GM12878 (cell line): ENCODE data around the gene NR2E3.

ENCODE experiments used
- BHLHE40 ChIP-seq, 2 experiments: fragments of 450-650 bp in 1 of 2; IDR thresholded peaks; 2 replicates each; pipeline ENCODE4 v1.6.1; 2011 to 2017; ENCODE audit warnings: low read depth in 2 of 2, borderline replicate concordance in 1 of 2, improper control_type of control experiment in 1 of 2, low read length in 1 of 2, mild to moderate bottlenecking in 1 of 2
- CTCF ChIP-seq, 3 experiments: IDR thresholded peaks in 2 of 3; conservative IDR thresholded peaks in 1 of 3; 2 replicates each; pipeline ENCODE4 v1.5.1; 2011; ENCODE audit warnings: low read depth in 3 of 3, low read length in 3 of 3, mild to moderate bottlenecking in 3 of 3, control low read depth in 2 of 3, moderate library complexity in 2 of 3, inconsistent platforms in 1 of 3, mixed read lengths in 1 of 3; ENCODE audit not compliant: control insufficient read depth in 2 of 3, insufficient read depth in 1 of 3; ENCODE audit errors: extremely low read depth in 1 of 3
- GATAD2B ChIP-seq: fragments of 450-650 bp; conservative IDR thresholded peaks from 2 replicates; pipeline ENCODE4 v1.6.1; 2017; ENCODE audit warnings: low read depth, mild to moderate bottlenecking, moderate library complexity
- LARP7 ChIP-seq: fragments of 450-650 bp; IDR thresholded peaks from 2 replicates; pipeline ENCODE4 v1.6.1; 2017; ENCODE audit warnings: mild to moderate bottlenecking
- POLR2AphosphoS5 ChIP-seq: IDR thresholded peaks from 2 replicates; pipeline ENCODE4 v1.6.1; 2011; ENCODE audit warnings: mild to moderate bottlenecking, low read length, inconsistent platforms
- POU2F2 ChIP-seq: IDR thresholded peaks from 3 replicates; pipeline ENCODE4 v1.6.1; 2011; ENCODE audit warnings: low read depth, mild to moderate bottlenecking, low read length, borderline replicate concordance
- RAD21 ChIP-seq: IDR thresholded peaks from 2 replicates; pipeline ENCODE4 v1.6.1; 2011; ENCODE audit warnings: mild to moderate bottlenecking, low read depth, low read length, moderate library complexity; ENCODE audit not compliant: insufficient read depth
- STAT3 ChIP-seq: IDR thresholded peaks from 2 replicates; pipeline ENCODE4 v1.6.1; 2011; ENCODE audit warnings: low read depth, low read length, improper control_type of control experiment

- TF ChIP-seq GATAD2B (no peak), BHLHE40 (IDR thresholded peaks at IDR 0.05; ENCODE audit: borderline replicate concordance in 1 of 2, low read depth in 2 of 2, low read length in 1 of 2) (no peak), RAD21 (no peak), LARP7 (no peak), CTCF (IDR thresholded peaks at IDR 0.05 in 2 of 3, conservative IDR thresholded peaks at IDR 0.05 in 1 of 3; ENCODE audit: control insufficient read depth in 2 of 3, extremely low read depth in 1 of 3, insufficient read depth in 1 of 3, low read depth in 3 of 3, low read length in 3 of 3) (no peak), STAT3 (no peak), POU2F2 (no peak), POLR2AphosphoS5 (no peak)
These were observed 20.7 kb upstream of the NR2E3 start for GRCh38 chr15:71789616-71790015.
